GM12878 (cell line): ENCODE data around the gene BANP. TPM values are rescaled to one million over a fixed set of nuclear protein-coding genes. Genes with fewer than 3 reads are reported as not detected.

ENCODE experiments used
- BACH1 ChIP-seq: fragments of 450-650 bp; IDR thresholded peaks from 2 replicates; pipeline ENCODE4 v1.6.1; 2017; ENCODE audit warnings: mild to moderate bottlenecking, borderline replicate concordance
- KAT2A ChIP-seq: conservative IDR thresholded peaks from 2 replicates; pipeline ENCODE4 v1.6.1; 2011; ENCODE audit warnings: low read depth, low read length; ENCODE audit not compliant: control insufficient read depth
- NBN ChIP-seq: fragments of 450-650 bp; IDR thresholded peaks from 2 replicates; pipeline ENCODE4 v1.6.1; 2016
- SIX5 ChIP-seq: IDR thresholded peaks from 2 replicates; pipeline ENCODE4 v1.6.1; 2011; ENCODE audit warnings: mild to moderate bottlenecking, low read depth, low read length, moderate library complexity; ENCODE audit not compliant: severe bottlenecking
- TAF1 ChIP-seq: IDR thresholded peaks from 2 replicates; pipeline ENCODE4 v1.6.1; 2011; ENCODE audit warnings: mild to moderate bottlenecking, low read depth, low read length, borderline replicate concordance
- polyA plus RNA-seq, 11 experiments: library from polyadenylated mRNA; depleted of rRNA in 4 of 11; unstranded in 6 of 11; stranded (reverse) in 5 of 11; fragments of >200 nt; fragmentation: Nextera tagmentation in 4 of 11; fragmentation: Illumina TruSeq in 1 of 11; extraction: Ambion mirVana in 4 of 11; extraction: Trizol in 1 of 11; gene quantifications; 1 replicate in 1 of 11; 2 replicates in 10 of 11; pipeline versions ENCODE4 v1.2.1 to v1.2.3, GENCODE V29; 2011 to 2016; ENCODE audit warnings: inconsistent platforms in 2 of 11, missing spikeins in 2 of 11, low read depth in 1 of 11
- total RNA-seq, 4 experiments: library from RNA; depleted of rRNA in 3 of 4; stranded (reverse); fragments of >200 nt in 3 of 4; fragmentation: Illumina TruSeq in 1 of 4; extraction: Trizol in 1 of 4; gene quantifications; 2 replicates each; pipeline versions ENCODE4 v1.2.1 to v1.2.3, GENCODE V29; 2013 to 2021
- TF ChIP-seq, protein P1 (sequence below): fragments of 450-650 bp; IDR thresholded peaks from 2 replicates; pipeline ENCODE4 v1.6.1; 2017; ENCODE audit warnings: low read depth, mild to moderate bottlenecking, moderate library complexity
- TF ChIP-seq, protein P2 (sequence below): fragments of 450-650 bp; formaldehyde crosslinking; IDR thresholded peaks from 2 replicates; pipeline ENCODE4 v1.4.0; 2022; ENCODE audit warnings: mild to moderate bottlenecking, moderate library complexity
- TF ChIP-seq, protein P3 (sequence below): fragments of 450-650 bp; IDR thresholded peaks from 2 replicates; pipeline ENCODE4 v1.6.1; 2018; ENCODE audit warnings: mild to moderate bottlenecking, low read depth, moderate library complexity; ENCODE audit not compliant: partially characterized antibody

Gene BANP
- total and polyA plus RNA-seq, 10 of the 15 experiments (the other 5 are each of a cell fraction or from before 2014, with no cell fraction given): 3.9 to 21.9 (median 12.2) TPM

DNA sequence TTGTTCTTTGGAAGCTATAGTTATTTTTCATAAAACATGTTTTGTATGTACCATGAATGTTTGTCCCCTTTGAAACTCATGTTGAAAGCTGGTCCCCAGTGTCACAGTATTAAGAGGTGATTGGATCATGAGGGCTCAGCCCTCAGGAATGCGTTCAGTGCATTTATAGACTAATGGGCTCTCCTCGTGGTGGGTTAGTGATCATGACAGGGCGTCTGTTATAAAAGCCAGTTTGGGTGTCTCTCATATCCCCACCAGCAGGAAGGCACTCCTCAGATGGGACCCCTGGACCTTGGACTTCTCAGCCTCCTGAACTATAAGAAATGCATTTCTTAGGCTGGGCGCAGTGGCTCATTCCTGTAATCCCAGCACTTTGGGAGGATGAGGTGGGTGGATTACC, 10.4 kb downstream of the BANP start (continued):
- TF ChIP-seq, protein P1, sequence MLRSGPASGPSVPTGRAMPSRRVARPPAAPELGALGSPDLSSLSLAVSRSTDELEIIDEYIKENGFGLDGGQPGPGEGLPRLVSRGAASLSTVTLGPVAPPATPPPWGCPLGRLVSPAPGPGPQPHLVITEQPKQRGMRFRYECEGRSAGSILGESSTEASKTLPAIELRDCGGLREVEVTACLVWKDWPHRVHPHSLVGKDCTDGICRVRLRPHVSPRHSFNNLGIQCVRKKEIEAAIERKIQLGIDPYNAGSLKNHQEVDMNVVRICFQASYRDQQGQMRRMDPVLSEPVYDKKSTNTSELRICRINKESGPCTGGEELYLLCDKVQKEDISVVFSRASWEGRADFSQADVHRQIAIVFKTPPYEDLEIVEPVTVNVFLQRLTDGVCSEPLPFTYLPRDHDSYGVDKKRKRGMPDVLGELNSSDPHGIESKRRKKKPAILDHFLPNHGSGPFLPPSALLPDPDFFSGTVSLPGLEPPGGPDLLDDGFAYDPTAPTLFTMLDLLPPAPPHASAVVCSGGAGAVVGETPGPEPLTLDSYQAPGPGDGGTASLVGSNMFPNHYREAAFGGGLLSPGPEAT: no peak
- no peak for TF ChIP-seq TAF1
- TF ChIP-seq BACH1: no peak
- TF ChIP-seq NBN: no peak
- TF ChIP-seq, protein P2, sequence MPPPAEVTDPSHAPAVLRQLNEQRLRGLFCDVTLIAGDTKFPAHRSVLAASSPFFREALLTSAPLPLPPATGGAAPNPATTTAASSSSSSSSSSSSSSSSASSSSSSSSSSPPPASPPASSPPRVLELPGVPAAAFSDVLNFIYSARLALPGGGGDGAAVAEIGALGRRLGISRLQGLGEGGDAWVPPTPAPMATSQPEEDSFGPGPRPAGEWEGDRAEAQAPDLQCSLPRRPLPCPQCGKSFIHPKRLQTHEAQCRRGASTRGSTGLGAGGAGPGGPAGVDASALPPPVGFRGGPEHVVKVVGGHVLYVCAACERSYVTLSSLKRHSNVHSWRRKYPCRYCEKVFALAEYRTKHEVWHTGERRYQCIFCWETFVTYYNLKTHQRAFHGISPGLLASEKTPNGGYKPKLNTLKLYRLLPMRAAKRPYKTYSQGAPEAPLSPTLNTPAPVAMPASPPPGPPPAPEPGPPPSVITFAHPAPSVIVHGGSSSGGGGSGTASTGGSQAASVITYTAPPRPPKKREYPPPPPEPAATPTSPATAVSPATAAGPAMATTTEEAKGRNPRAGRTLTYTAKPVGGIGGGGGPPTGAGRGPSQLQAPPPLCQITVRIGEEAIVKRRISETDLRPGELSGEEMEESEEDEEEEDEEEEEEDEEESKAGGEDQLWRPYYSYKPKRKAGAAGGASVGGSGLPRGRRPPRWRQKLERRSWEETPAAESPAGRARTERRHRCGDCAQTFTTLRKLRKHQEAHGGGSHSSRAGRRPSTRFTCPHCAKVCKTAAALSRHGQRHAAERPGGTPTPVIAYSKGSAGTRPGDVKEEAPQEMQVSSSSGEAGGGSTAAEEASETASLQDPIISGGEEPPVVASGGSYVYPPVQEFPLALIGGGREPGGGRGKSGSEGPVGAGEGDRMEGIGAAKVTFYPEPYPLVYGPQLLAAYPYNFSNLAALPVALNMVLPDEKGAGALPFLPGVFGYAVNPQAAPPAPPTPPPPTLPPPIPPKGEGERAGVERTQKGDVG (CRISPR knock-in tag): no peak
- no peak for TF ChIP-seq KAT2A
- no peak for TF ChIP-seq SIX5
- TF ChIP-seq, protein P3, sequence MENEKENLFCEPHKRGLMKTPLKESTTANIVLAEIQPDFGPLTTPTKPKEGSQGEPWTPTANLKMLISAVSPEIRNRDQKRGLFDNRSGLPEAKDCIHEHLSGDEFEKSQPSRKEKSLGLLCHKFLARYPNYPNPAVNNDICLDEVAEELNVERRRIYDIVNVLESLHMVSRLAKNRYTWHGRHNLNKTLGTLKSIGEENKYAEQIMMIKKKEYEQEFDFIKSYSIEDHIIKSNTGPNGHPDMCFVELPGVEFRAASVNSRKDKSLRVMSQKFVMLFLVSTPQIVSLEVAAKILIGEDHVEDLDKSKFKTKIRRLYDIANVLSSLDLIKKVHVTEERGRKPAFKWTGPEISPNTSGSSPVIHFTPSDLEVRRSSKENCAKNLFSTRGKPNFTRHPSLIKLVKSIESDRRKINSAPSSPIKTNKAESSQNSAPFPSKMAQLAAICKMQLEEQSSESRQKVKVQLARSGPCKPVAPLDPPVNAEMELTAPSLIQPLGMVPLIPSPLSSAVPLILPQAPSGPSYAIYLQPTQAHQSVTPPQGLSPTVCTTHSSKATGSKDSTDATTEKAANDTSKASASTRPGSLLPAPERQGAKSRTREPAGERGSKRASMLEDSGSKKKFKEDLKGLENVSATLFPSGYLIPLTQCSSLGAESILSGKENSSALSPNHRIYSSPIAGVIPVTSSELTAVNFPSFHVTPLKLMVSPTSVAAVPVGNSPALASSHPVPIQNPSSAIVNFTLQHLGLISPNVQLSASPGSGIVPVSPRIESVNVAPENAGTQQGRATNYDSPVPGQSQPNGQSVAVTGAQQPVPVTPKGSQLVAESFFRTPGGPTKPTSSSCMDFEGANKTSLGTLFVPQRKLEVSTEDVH: no peak
